Adrenal gland (tissue), 12 donors: ENCODE results near the gene DMC1. TPM values are rescaled to one million over a fixed set of nuclear protein-coding genes. Genes with fewer than 3 reads are reported as not detected.

Experiments
- DNase-seq, 7 donors: peaks; one replicate each; pipeline ENCODE4 v3.0.0-alpha.2; 2019 to 2020
- H3K27ac ChIP-seq, 5 donors: fragments of 200-600 bp; sonication (generic) in 4 of 5; 1 replicate in 3 of 5; 2 replicates in 2 of 5; pipeline versions ENCODE4 v1.5.1 to v1.8.0; 2016 to 2020; ENCODE audit warnings: mild to moderate bottlenecking in 1 of 5
- H3K27me3 ChIP-seq: fragments of 200-600 bp; 2 replicates; pipeline ENCODE4 v1.8.0; 2021
- H3K36me3 ChIP-seq, 2 donors: fragments of 200-600 bp; replicated peaks in 1 of 2; 1 replicate in 1 of 2; 2 replicates in 1 of 2; pipeline versions ENCODE4 v1.5.1 to v1.8.0; 2018 to 2022
- H3K4me1 ChIP-seq, 2 donors: fragments of 200-600 bp; replicated peaks in 1 of 2; 1 replicate in 1 of 2; 2 replicates in 1 of 2; pipeline versions ENCODE4 v1.5.1 to v1.8.0; 2018 to 2021
- H3K4me3 ChIP-seq, 4 donors: fragments of 200-600 bp; sonication (generic) in 3 of 4; one replicate each; pipeline ENCODE4 v1.5.1; 2016 to 2018
- H3K9me3 ChIP-seq, 3 donors: fragments of 200-600 bp; sonication (generic) in 1 of 3; replicated peaks in 1 of 3; 1 replicate in 2 of 3; 2 replicates in 1 of 3; pipeline versions ENCODE4 v1.5.1 to v1.8.0; 2016 to 2021
- POLR2A ChIP-seq, 2 donors: fragments of 450-650 bp; IDR thresholded peaks; one replicate each; pipeline ENCODE4 v1.6.1; 2017; ENCODE audit warnings: antibody characterized with exemption in 2 of 2, mild to moderate bottlenecking in 2 of 2, moderate library complexity in 1 of 2
- WGBS, 4 donors: extraction: QIAGEN DNeasy Blood & Tissue Kit in 2 of 4; methylation state at CpG; one replicate each; pipeline versions ENCODE4 v1.1.5 to v1.1.7; 2013 to 2017; 5-methylcytosine and 5-hydroxymethylcytosine counted together
- intact Hi-C, 2 donors: fragments of 100-400 bp; cut with DNase I; formaldehyde crosslinking; loops; one replicate each; pipeline versions ENCODE4 v1.14.1 to v1.15.0; 2022 to 2023
- polyA plus RNA-seq, 3 donors: library from polyadenylated mRNA; stranded (reverse); fragments of 200-250 nt in 2 of 3; fragments of 350-450 nt in 1 of 3; fragmentation: Illumina TruSeq in 1 of 3; extraction: RNeasy Lipid Tissue Mini Kit (QIAGEN cat#74804) in 1 of 3; gene quantifications; one replicate each; pipeline ENCODE4 v1.2.3, GENCODE V29; 2013 to 2014
- total RNA-seq, 9 donors: library from RNA; depleted of rRNA in 4 of 9; stranded (reverse); fragments of >200 nt in 4 of 9; fragments of 120-200 nt in 1 of 9; fragmentation: NEBNext Ultra II Directional in 1 of 9; extraction: Animal tissue kit (Norgen Biotek cat#: 25700) in 1 of 9; gene quantifications; one replicate each; pipeline versions ENCODE4 v1.1.0 to v1.2.4, GENCODE V29; 2013 to 2023
- TF ChIP-seq, protein P1 (sequence below), 6 experiments: fragments of 450-650 bp in 4 of 6; fragments of 200-600 bp in 2 of 6; sonication (generic) in 1 of 6; IDR thresholded peaks; 1 replicate in 5 of 6; 2 replicates in 1 of 6; pipeline versions ENCODE4 v1.5.1 to v1.8.0; 2016 to 2021; ENCODE audit warnings: antibody characterized with exemption in 6 of 6, mild to moderate bottlenecking in 2 of 6, moderate library complexity in 1 of 6
- donor health status: healthy with polysubstance abuse.
- donor health status: Bipolar disorder and iron deficiency.
- donor health status: DM: yes; HTN: yes; CAD: no.
- donor health status: DM: no; HTN: no; CAD: no.
- donor health status: DM: no; HTN: no; CAD: no.
- donor health status: DM: yes; HTN: yes; CAD: no.

The DMC1 gene
- total and polyA plus RNA-seq, 12 donors, result 0.08 to 28.9 (median 0.51) TPM; not detected in 2

DNA sequence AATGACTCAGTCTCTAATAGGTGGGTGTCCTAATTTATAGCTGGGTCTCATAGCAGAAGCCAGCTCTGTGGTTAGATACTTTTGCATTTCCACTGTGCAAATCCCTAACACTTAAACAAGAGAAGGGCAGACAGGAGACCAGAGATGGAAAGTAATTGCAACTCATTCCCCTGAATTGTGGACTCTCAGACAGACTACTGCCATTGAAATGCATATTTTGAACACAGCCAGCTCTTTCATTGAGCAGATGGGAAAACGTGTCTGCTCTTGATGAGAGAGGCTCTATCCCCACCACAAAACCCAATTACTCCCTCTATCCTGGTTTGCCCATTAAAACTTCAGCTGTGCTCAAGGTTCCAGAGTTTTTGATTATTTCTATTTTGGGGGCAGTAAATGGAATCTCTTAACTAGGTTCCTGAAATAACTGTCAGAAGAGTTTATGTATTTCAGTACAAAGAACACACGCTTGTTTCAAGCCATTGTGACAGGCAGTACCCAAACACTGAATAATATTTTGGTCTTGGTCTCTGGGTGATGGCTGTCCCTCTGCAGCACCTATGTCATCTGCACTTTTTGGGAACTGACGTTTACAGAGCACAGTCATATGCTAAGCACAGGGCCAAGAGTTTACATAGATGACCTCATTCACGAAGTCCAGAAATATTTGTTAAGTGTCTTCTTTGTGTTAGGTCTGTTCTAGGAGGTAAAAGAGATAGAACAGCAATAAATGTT is 44.5 kb upstream of the DMC1 start:
- Histone ChIP-seq H3K27me3 (no peaks in the 10 kb centered on the region), H3K9me3 (no peaks in the 10 kb centered on the region), H3K27ac (no peak overlapping the region), H3K36me3 (no peaks in the 10 kb centered on the region), H3K4me3 (no peak overlapping the region), H3K4me1 (no peaks in the 10 kb centered on the region)
- no peak for DNase-seq
- TF ChIP-seq, protein P1, sequence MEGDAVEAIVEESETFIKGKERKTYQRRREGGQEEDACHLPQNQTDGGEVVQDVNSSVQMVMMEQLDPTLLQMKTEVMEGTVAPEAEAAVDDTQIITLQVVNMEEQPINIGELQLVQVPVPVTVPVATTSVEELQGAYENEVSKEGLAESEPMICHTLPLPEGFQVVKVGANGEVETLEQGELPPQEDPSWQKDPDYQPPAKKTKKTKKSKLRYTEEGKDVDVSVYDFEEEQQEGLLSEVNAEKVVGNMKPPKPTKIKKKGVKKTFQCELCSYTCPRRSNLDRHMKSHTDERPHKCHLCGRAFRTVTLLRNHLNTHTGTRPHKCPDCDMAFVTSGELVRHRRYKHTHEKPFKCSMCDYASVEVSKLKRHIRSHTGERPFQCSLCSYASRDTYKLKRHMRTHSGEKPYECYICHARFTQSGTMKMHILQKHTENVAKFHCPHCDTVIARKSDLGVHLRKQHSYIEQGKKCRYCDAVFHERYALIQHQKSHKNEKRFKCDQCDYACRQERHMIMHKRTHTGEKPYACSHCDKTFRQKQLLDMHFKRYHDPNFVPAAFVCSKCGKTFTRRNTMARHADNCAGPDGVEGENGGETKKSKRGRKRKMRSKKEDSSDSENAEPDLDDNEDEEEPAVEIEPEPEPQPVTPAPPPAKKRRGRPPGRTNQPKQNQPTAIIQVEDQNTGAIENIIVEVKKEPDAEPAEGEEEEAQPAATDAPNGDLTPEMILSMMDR (IDR thresholded peaks at IDR 0.05), result no peak
- TF ChIP-seq POLR2A (IDR thresholded peaks at IDR 0.05), result no peak
- 73 to 81% (median 75%) methylated on average over 4 of the region's 4 CpGs for whole genome bisulfite sequencing, 4 donors
- intact Hi-C loops, result no loop called here

- no peaks in the 10 kb centered on the region for H3K9me3 ChIP-seq
- intact Hi-C loops, result no loop called here
- TF ChIP-seq POLR2A (IDR thresholded peaks at IDR 0.05), result no peak
- TF ChIP-seq, protein P1 (IDR thresholded peaks at IDR 0.05), result no peak
- H3K27me3 ChIP-seq, result no peaks in the 10 kb centered on the region
- H3K36me3 ChIP-seq, result no peaks in the 10 kb centered on the region
- no peak overlapping the region for H3K27ac ChIP-seq
- H3K4me3 ChIP-seq, result no peak overlapping the region
- no peak for DNase-seq
- no peaks in the 10 kb centered on the region for H3K4me1 ChIP-seq
- 92 to 96% (median 94%) methylated on average over 4 of the region's 4 CpGs for WGBS, 4 donors
Observed at GRCh38 chr22:38613588-38613987, 43.6 kb upstream of the DMC1 start.

DNA sequence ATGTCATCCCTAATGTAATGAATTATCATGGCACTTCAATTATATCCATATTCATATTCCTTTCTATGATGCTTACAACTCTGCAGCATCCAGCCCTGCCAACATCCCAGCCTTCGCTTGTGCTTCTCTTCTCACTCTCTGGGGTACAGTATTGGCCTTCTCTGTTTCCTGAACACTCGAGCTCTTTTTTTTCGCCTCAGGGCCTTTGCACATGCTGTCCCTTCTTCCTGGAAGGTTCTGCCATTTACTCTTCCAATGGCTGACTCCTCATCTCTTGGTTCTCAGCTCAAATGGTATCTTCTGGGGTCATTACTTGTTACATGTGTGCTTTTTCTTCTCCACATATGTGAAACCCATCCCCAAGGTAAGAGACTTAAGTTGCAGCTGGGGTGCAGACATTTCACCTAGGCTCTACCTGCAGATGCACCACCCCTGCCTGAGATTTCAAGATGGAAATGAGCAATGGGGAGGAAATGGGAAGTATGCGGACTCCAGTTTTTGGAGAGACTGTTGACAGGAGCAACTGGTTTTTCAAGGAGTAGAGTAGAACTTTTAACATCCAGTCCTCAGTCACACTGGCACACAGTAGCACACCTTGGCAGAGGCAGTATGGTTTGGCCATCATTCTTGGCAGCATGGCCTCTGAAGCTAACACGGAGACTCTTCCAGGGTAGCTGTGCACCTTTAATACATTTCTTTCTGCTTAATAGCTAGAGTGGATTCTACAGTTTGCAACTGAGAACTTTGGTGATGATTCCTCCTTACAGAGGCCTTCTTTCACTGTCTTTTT is 42.4 kb upstream of the DMC1 start:
- H3K27ac ChIP-seq, result no peak overlapping the region
- no peaks in the 10 kb centered on the region for H3K36me3 ChIP-seq
- H3K4me1 ChIP-seq, result no peaks in the 10 kb centered on the region
- 89 to 92% (median 92%) methylated on average over 5 of the region's 5 CpGs for whole genome bisulfite sequencing, 4 donors
- intact Hi-C loops, result no loop called here
- TF ChIP-seq, protein P1 (IDR thresholded peaks at IDR 0.05), result no peak
- no peak for TF ChIP-seq POLR2A (IDR thresholded peaks at IDR 0.05)
- no peaks in the 10 kb centered on the region for H3K9me3 ChIP-seq
- no peak for DNase-seq
- no peaks in the 10 kb centered on the region for H3K27me3 ChIP-seq
- no peak overlapping the region for H3K4me3 ChIP-seq

GRCh38 chr22:38611559-38611958 is 41.6 kb upstream of the DMC1 start:
- H3K36me3 ChIP-seq, result no peaks in the 10 kb centered on the region
- no peaks in the 10 kb centered on the region for H3K27me3 ChIP-seq
- H3K9me3 ChIP-seq, result no peaks in the 10 kb centered on the region
- H3K4me1 ChIP-seq, result peaks cover 3 to 4% of the 10 kb centered on the region in 2 donors
- intact Hi-C loops, result no loop called here
- 90 to 96% (median 95%) methylated on average over 5 of the region's 5 CpGs for WGBS, 4 donors
- H3K27ac ChIP-seq, result no peak overlapping the region
- DNase-seq, result no peak
- no peak overlapping the region for H3K4me3 ChIP-seq
- TF ChIP-seq, protein P1 (IDR thresholded peaks at IDR 0.05), result no peak
- TF ChIP-seq POLR2A (IDR thresholded peaks at IDR 0.05), result no peak
